ELR (cell line): ENCODE results near the gene SPINK8.

Experiments used
- DNase-seq: peaks from one replicate; pipeline ENCODE4 v3.0.0-alpha.2; 2015; ENCODE audit warnings: low read depth

The SPINK8 gene

DNA sequence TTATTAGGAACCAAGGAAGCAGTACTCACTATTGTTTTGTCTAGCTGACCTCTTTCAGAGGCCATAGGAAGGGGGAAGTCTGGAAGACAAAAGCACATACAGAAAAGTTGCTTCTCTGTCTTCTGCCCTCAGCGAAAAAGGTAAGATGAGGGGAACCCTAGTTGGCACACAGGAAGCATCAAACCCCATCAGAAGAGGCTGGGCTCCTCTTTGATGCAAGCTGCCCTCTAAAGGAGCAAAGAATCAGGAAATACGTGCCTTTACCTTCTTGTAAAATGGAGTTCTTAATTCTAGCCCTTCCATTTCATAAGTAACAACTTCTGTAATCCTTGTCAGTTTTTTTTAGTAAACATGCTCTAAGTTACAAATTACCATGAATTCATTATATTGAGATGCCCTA lies 12.5 kb downstream of the SPINK8 start:
- DNase-seq, result no peak

DNA sequence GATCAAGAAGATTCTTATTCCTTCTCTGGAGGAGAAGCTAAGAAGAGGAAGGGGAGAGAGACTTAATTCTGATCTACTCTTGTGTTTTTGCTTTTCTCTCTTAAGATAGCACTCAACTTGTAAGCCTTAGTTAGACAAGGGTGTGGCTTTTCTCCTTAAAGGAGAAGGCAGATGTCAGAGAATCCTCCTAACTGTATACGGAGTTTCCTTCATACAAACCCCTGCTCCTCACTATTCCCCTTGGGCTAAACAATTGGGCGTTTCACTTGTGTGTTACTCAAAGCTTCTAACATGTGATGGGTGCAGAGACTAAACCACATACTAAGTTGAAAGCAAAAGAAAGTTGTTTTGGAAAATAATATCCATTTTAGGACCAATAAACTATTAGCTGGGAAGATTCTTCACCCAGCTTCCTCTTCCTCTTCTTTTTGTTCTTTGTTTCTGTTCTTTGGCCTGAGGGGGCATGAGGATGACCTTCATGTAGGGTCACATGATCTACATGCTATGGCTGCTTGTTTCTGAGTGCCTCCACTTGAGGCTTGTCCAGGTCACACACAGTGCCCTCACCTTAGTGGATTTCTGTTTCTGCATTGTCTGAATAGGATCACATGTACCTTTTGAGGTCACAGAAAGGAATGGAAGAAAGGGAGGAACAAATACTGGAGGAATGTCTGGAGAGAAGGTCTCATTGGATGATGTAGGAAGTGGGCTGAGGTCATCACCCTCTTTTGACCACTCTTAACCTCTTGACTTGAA lies 14.6 kb downstream of the SPINK8 start:
- DNase-seq, result no peak

DNA sequence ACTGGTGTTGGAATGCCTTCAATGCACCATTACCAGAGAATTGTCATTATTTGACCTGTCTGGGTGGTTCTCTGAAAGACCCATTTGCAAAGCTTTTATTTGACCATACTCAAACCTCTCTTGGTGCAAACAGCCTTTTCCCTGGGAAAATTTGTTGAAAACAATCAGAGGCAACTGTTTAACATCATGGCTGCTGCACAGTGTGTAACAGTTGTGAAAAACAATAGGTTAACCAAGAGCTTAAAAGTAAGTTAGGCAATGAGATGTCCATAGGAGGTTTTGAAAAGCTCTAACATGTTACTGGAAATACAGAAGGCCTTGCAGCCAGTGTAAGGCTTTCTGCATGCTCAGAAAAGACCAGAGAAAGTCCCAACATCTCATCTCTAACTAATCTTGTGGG lies 18.9 kb downstream of the SPINK8 start:
- no peak for DNase-seq

DNA sequence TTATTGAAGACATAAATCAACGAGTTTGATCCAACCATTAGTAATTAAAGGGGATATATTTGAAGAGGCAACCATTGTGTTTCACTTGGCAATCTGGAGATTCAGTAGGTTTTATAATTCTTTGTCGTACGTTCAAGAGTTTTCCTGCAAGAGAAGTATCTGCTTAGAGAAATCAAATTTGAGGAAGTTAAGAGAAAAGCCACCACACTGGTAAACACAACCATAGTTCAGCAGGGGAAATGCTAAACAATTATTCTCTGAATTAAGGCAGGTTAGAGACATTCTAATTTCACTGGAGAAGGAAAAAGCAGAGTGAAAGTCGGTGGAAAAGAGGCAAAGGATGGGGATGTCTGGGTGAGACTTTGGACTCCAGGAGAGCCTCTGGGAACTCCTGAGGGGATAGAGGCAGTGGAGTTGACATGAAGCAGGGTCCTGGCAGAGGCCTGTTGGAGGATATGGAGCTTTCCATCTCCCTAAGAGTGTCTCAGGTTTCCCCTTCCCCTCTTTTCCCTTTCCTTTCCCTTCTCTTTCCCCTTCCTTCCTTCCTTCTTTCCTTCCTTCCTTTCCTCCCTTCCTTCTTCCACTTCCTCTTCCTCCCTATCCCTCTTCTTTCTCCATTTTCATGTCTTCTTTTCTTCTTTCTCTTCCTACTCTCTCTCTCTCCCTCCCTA lies 26.5 kb downstream of the SPINK8 start:
- no peak for DNase-seq

DNA sequence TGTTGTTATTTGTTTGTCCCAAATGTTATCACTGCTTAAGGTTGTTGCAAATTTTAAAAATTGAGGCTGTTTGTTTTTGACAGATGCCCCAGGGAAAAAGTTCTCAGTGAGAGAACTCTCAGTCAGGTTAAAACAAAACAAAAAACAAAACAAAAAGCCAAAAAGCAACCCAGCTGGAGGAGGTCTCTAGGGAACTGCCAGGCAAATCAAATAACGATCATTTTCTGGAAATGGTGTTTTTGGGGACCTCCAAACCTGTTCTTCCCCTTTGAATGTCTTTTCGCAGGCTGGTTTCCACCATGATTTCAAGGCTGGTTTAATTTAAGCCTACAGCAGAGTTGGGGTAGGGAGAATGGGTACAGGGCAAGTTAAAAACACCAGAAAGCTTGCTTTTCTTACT lies 27.2 kb downstream of the SPINK8 start:
- DNase-seq, result no peak

DNA sequence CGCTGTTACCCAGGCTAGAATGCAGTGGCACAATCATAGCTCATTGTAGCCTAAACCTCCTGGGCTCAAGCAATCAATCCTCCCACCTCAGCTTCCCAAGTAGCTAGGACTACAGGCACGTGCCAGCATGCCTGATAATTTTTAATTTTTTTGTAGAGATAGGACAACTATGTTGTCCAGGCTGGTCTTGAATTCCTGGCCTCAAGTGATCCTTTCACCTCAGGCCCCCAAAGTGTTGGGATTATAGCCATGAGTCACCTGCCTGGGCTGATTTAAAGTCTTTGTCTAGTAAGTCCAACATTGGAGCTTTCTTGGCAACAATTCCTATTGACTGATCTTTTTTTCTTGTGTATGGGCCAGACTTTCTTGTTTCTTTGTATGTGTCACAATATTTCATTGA lies 28.1 kb downstream of the SPINK8 start:
- DNase-seq, result peak; percentile 8

DNA sequence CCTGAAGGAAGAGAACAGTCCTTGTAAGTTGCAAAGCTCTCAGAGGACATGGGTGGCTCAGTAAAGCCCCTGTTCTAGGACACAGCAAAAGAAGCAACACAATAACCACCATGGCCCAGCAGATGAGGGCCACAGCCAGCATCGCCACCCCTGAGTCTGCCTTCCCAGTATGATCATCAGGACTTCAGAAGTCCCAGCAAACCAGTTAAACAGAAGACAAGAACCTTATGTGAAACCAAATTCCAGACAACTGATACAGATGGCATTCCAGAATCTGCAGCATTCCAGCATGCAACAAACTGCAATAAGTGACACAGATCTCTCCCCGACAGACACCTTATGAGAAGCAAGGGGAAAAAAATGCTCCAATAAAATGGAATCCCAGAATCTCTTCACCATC lies 30.4 kb downstream of the SPINK8 start:
- no peak for DNase-seq

DNA sequence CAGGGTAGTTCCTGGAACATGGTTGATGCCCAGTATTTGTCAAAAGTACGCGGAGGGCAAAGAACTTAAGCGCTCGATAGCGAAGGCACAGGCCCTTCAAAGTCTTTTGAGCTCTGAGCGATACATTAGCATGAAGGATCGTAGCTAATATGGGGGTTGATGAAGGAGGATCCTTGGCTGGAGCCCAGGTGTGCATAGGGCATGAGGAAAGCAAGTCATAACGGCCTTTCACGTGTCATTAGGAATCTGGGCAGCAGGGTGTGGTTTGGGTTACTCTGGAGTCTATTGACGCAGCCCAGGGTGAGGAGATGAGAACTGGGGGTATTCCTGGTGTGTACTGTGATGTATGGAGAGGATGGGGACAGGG lies 31.7 kb downstream of the SPINK8 start:
- peak; percentile 66 for DNase-seq

DNA sequence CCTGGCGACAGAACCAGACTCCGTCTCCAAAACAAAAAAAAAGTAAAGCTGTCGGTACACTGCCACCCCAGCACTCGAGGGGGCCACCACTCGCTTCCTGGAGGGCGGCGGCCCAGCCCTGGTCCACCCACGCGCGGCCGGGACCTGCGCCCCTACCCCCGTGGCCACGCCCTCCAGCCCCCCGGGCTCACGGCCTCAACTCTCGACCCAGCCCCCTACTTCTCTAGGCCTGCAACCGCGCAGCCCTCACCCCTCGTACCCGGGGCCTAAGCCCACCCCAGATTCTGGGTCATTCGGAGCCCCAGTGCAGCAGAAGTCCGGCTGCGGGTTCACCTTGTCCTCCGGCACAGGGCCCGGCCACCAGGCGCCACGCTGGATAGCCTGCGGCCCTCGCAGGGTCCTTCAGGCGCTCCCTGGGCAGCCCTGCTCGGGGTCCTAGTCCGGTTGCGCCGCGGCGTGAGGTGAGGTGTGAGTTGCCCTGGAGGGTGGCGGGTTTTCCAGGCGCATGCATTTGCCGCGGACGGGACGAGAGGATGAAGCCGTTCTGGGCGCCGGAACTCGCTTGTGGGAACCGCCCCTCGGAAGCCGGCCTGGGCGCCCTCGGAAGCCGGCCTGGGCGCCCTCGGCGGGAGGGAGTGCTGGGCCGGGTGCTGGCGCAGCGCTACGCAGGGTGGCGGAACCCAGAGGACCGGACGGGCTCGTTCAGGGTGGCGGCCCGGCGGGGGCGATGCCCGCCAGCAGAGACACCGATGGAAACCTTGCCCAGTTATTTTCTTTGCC lies 32.3 kb downstream of the SPINK8 start, which contains the start of gene NME6:
Gene NME6, minus strand, starts transcription at position 348 of the 780 bp plus-strand sequence.
- peak; percentile 92 for DNase-seq

DNA sequence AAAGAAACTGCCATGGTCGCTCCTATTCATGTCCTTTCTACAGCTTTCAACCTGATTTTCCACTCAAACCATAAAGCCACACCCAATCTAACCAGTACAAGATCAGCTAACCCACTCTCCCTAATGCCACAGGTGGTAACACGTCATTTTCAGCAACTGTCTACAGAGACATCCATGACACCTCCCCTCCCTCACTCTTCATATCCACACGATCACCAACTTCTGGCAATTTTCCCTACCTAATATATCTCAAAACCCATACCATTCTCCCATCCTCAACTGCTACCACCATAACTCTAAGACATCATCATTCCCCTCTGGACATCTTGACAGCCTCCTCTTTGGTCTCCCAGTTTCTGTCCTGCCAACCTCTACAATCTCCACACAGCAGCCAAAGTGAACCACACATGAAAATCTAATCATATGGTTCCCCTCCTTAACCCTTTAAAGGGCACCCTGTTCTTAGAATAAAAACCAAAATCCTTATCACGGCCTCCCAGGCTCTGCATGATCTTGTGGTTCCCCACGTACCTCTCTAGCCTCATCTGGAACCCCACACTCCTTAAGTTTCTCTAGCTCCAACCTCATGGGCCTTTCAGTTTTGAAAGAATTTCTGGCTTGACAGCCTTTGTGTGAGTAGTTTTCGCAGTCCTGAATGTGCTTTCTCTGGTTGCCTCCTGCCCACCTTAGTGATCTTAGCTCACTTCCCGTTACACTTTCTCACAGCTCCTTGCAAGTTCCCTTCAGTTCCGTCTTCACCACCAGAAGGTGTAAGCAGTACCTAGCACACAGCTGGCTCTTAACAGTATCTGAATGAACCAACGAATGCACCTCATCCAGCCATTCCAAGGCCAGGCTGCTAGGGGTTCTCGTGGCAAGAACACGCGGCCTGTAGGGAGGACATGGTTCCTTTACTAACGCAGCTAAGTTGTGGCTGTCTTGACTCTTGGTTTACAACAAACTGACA lies 33.4 kb downstream of the SPINK8 start:
- peak; percentile 19 for DNase-seq

DNA sequence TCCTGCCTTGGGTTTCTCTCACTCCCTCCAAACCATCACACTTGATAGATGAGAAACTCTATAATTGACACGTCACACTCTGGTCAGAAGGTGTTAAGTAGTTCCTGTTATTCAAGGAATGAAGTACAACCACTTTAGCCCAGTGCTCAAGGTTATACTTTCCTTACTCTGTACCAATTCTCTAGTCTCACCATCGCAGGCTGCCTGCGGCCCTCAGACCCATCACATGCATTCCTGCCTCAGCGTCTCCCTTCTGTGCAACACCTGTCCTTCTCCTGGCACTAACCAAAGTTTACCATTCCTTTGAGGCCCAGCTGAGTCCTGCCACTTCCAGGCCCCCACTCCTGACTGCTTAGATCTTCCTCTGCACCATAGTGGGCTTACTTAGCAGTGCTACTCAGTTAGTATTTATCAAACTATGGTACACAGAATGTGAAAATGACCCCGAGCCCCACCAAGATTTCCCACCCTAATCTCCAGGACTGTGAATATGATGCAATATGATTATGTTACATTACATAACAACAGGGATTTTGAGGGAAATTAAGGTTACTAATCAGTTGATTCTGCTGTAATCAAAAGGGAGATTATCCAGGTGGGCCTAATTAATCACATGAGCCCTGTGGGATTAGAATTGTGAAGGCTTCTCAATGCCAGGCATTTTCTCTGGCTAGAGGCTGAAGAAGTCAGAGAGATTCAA lies 36.2 kb downstream of the SPINK8 start:
- DNase-seq, result no peak

DNA sequence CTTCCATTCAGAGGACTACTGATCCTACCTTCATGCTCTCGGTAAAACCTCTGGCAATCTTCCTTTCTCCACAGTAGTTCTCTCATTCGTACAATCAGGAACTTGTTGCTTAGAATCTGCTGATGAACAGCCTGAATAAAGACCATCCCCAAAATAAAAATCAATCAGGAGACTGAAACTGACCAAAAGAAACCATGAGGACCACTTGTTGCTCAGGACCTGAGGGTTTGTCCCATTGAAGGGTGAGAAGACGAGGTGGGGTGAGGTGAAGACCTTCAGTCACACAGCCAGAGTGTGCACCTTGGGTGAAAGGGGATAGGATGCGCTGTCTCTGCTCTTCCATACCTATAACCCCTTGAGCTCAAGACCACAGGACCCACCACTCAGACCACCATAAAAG lies 36.8 kb downstream of the SPINK8 start:
- no peak for DNase-seq

DNA sequence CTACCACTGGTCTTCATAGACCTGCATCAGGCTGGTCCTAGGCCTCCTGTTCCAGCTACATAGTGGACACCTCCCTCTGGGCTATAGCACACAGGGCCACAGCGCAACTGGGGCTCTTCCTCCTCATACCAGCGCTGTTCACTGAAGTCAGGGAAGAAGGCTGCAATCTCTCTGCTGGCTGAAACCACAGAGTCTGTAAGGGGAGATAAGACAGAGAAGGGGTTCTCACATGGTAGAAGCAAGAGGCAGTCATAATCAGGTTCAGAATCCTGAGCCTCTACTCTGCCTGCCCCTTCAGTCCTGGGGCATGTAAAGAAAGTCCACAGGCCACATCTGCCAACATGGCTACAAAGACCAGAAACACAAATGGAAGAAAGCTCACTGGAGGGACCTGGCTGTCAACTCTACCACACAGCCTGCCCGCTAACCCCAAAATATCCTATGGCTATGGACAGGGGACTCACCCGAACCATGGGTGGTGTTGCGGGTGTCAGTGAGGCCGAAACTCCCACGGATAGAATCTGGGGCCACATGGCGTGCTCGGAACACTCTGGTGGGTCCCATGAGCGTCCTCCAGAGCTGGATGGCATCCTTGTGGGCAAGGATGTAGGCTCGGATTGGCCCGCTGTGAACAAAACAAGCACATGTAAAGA lies 38.7 kb downstream of the SPINK8 start:
- no peak for DNase-seq

DNA sequence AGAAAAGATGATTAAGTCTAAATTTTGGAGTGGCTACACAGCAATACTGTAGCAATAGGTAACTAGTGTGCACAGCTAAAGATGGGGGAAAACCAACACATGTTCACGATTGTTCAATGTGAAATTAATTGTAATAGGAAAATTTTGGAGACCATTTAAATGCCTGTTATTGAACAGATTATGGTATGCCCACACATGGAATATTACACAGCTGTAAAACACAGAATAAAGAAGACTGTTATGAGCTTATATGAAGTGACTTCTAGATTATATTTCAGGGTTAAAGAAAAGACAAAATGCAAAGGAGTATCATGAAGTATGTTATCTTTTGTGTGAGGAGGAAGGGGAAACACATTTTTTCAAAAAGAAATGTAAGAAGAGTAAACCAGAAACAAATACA lies 43.8 kb downstream of the SPINK8 start:
- no peak for DNase-seq

DNA sequence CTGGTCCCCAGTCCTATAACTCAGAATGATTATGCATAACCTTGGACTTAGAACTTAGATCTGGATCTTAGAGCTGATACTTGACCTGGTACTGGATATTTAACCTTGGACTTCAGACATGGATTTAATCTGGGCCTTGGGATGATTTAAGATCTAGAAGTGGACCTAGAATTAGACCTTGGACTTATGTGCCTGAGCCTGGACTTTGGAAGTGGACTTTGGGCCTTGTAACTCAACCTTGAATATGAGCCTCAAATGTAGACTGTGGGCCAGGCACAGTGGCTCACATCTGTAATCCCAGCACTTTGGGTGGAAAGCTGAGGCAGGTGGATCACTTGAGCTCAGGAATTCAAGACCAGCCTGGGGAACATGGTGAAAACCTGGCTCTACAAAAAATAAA lies 46.4 kb downstream of the SPINK8 start:
- DNase-seq, result no peak

DNA sequence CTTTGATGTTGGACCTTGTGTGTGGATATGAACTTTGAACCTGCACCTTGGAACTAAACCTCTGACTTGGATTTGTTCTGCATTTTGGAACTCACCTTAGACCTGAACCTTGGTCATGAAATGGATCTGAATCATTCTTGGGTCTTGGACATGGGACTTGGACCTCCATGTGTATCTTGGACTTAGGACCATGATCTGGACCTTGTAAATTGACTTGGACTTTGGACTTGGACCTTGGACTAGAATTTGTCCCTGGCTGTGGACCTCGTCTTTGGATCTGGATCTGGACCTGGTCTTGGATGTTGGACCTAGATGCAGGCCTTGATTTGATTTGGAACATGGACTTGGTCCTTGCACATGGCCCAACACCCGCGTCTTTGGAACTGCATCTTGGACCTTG lies 47.2 kb downstream of the SPINK8 start:
- no peak for DNase-seq

DNA sequence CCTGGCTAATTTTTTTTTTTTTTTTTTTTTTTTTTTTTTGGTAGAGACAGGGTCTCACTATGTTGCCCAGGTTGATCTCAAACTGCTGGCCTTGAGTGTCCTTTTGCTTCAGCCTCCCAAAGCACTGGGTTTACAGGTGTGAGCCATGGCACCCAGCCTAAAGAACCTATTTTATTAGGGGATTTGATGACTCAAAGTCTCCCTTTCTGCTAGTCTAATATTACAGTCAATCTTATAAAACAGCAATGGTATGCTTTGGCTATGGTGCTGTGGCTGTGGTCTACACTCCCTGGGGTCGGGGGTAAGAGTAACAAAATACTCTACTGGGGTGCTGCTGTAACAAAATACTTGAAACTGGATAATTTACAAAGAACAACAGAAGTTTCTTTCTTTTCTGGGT lies 47.8 kb downstream of the SPINK8 start:
- DNase-seq, result no peak

DNA sequence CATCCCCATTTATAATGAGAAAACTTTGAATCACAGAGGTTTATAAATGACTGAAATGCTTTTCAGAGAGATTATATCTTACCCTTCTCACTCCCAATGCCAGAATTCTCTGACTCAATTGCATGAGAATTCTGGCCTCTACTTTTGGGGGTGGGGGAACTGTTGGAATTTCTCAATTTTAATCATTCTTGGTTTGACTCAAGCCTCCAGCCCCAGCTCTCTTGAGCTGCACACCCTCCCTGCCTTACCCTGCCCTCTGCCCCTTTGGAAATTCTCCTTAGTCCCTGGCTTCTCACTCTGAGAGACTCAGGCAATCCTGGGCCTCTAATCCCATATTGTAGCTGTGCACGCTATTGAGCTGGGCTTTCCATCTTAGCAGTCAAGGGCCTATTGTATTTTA lies 48.3 kb downstream of the SPINK8 start:
- no peak for DNase-seq

DNA sequence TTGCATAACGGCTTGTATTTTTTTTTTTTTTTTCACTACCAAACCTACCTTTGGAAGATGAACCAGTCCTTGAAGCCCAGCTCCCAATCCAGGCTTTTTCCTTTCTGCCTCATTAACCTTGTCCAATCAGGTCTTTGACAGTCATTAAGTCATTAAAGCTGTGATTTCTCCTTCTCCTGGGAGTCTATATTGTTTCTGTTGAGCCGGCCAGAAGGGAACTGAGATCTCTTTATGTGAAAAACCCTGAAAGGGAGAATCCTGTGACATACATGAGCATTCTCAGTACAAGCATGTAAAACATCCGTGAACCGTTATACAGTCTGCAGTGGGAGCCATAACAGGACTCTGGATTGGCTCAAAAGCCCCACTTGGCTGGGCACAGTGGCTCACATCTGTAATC lies 52.6 kb downstream of the SPINK8 start:
- no peak for DNase-seq

DNA sequence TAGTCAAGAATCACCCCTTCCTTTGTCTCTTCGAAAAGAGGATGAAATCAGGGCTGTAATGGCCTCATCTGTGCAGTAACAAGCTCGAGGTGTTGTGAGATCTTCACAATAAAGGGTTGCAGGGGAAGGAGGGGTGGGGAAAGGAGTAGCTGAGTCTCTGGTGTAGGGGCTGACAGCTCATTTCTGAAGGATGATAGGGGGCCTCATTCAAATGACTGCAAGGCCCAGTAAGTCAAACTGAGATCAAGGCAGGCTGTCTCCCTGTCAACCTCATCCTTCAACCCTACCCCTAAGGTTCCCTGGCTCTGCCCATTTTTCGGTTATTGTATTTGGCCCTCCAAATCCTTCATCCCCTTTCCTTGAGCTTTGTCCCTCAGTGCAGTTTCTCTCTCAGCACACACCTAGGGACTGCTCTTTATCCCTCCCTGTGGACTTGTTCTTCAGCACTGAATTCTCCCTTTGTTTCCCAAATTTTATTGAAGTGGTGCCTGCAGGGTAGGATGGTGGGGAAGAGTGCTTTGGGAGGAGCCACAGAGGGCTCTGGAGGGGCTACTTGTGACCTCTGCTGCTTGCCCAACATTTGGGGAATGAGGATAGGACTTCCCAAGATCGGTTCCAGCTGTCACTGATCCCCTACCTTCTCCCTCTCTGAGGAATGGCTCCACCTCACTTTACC lies 54.4 kb downstream of the SPINK8 start:
- no peak for DNase-seq
